Measurements from ENCODE around the gene AKR1C2.

GRCh38 chr10:5033061-5033778, 29.6 kb upstream of the AKR1C2 start:
- TF ChIP-seq POLR2AphosphoS5 (IDR thresholded peaks at IDR 0.05; ENCODE audit: low read depth, low read length) (no peak), REST (IDR thresholded peaks at IDR 0.05; ENCODE audit: insufficient read depth in 1 of 2, low read depth in 2 of 2, low read length in 2 of 2) (no peak)
